ENCODE measurements around the gene APOL2.
"Not testable (repeated sequence)": the region's sequence is repeated elsewhere in the genome, so short reads cannot be mapped to it uniquely, and the experiment has no call there.

- not testable (repeated sequence) for TF ChIP-seq POLR2A, CTCF (IDR thresholded peaks at IDR 0.05)
Observed at GRCh38 chr22:36205573-36205972, 33.8 kb downstream of the APOL2 start.

Measured in esophagus squamous epithelium (tissue), 4 donors.